NK-92 (cell line): ENCODE data around the gene PTPN13.

ENCODE experiments used
- DNase-seq: peaks from one replicate; lab custom pipeline; 2025; ENCODE audit not compliant: unreplicated experiment; lab: John Stamatoyannopoulos, UW

PTPN13 gene

DNA sequence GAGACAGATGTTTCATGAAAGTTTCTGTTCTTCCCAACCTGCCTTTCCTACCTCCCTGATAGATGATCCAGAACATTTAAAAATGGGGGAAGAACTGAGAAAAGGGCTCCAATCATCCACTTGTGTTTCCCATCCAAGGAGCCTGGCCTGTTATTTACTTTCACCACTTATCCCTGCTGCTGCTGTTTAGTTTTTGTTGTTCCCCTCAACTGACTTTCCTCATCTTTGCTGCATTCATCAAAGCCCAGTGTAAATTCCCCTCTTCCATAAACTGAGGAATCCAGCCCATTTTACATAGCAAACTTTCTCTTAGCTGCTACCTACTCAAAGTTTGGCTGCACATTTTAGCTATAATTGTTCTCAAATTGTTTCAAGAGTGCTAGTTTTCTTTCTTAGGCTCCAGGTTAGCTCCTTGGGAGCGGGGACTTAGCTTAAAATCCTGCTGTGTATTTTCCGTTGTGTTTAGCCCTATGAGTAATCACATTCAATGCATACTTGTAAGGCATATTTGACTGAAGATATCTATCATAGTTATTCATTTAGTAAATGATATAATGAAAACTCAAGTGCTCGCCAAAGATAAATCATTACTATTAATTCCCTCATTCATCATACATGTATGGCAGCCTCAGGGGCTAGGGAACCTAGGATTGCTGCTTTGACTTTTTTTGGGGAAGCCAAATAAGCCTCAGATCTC is 1.4 kb upstream of the PTPN13 start:
- no peak for DNase-seq

DNA sequence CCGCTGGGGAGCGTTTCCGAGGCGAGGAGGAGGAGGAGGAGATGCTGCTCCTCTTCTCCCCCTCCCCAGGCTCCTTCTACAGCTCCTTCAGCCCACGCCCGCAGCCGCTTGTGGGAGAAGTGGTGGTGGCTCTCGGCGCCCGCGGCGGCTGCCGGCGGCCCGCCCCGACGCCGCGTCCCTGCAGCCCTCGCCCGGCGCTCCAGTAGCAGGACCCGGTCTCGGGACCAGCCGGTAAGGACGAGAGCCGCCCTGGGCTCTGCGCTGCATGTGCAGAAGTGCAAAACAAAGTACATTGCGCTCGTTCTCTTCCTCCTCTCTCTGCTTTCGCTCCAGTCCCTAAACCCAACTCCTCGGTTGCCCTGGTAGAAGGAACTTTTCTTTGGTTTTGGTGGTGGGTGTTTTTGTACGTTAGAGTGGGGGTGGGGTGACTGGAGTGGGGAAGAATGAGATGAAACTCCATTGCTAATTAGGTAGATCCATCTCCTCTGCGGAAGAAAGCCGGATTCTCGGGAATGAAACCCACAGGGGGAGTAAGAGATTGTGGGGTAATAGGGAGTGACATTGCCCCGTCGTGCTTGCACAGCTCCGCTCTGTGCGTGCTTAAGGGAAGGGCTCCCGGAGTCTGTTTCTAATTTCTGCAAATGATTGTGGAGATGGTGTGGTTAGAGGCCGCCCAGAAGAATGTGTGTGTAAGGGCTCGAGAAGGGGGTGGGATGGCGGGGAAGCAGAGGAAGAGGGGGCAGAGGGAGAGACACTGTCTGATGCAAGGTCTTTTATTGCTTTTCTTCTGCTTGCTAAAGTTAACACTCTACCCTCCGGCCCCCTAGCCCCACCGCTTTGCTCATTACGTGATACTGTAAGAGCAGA is 677 bp downstream of the PTPN13 start:
- DNase-seq = no peak

DNA sequence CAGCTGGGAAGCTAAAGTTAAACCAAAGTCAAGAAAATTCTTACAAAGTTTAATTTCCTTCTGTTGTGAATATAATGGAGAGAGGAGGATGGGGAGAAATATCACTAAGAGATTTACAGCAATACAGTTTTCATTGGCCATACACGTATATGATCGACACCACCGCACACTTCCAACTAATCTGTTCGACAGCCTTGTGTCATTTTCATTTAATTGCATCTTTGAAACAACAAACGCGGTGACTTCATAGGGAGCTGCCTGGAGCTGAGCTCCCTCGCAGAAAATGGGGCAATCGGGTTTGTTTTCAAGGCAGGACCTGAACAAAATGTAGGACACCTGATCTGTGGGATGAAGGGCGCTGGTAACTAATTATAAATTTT is 1.3 kb downstream of the PTPN13 start:
- no peak for DNase-seq

DNA sequence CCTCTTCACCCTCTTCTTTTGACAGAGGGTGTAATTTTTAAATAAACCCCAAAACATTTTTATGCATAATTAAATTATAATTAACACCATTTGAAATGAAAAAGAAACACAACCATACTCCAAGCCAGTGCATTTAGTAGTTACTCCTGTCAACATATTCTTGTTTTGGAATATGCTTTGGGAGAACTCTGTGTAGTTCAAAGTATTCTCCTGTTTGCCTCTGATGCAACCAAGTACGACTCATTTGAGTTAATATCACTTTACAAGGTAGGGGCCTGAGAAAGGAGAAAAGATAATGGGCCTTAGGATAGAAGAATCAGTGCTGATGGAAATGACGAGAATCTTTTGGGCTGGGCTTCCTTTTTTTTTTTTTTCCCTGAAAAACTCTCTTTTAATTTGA is 2.7 kb downstream of the PTPN13 start:
- DNase-seq = no peak

DNA sequence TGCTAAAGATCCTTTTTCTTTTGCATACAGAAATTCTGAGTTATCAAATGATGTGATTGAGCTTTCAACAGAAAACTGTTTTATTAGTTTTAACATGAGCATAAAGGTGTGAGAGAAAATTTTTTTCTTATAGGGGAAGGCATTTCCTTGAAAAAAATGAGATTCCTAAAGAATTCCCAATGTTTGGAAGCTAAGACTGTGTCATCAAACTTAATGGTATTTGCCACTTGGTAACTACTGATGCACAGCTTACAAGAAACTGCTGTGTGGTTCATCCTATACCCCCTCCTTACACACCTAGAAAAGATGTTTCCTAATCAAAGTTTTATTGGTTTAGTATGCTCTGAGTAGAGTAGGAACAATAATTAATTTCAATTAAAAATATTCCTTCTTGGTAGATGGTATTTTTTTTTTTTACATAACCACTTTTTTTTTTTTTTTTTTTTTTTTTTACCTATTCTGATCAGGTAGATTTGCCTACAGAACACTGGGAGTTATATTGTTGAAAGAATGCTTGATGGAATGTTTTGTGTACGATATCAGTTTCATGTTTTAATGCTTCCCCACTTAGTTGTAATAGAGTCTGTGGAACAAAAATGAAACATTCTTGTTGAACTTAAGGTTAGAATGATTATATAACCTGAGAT is 6.0 kb downstream of the PTPN13 start:
- DNase-seq = no peak

DNA sequence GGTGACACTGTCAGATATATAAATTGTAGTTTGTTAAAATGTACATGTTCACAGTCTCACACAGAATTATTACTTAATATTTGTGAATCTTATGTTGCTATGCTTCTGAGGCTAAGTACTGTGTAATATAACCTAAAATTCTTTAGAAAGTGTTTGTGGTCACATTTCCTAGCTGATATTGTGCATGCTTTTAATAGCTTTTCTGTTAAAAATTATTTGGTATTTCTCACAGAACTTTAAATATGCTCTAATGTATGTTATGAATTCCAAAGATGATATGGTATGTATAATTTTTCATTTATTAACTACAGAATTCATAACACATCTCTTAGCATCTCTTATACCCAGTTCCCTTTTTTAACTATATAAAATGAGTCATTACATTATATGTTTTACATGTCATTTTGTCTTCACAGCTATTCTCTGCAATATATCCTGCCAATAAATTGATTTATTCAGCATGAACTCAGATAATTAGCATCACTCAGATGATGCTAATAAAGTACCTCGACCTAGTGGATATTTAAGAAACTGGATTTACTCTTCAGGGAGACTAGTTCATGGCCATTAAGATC is 9.3 kb downstream of the PTPN13 start:
- DNase-seq = no peak

DNA sequence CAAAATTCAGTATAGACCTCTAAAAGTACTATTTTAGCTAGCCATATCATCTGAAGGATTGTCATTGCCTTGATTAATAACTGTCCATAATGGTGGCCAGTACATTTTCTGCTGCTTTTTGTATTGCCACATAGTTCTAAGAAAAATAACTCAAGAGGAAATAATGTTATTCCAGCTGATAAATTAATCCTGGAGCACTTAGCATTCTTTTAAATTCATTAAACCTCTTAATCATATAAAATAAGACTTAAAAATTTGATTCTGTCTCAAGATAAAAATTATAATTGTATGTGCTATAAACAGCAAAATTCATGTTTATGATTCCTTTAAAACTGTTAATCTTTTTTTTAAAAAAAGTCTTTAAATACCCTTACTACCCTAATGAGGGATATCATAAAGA is 12.7 kb downstream of the PTPN13 start:
- no peak for DNase-seq

DNA sequence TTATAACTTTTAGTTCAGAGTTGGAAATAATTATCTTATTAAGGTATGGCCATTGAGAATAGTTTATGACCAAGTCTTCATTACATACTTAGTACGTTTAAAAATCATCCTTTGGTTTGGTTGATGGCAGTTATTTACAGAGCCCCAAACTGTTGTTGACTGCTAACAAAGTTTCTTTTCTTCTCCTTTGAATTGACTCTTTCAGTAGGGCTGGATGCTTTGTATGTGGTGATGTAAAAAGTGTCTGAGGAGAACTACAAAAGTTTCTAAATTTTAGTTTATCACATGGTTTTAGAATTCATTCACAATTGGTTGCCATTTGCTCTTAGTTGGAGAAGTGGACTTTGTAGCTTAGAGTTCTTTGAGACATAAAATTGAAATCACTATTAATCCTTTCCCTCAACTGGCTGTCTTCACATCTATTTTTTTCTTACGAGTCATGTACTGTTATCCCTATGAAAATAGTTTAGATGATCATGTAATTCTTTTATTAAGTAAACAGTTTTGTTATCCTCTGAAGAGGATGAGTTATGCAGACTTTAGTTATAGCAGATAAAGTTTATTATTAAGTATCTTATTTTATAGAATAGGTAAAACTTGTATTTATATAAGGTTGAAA is 14.8 kb downstream of the PTPN13 start:
- DNase-seq = no peak

DNA sequence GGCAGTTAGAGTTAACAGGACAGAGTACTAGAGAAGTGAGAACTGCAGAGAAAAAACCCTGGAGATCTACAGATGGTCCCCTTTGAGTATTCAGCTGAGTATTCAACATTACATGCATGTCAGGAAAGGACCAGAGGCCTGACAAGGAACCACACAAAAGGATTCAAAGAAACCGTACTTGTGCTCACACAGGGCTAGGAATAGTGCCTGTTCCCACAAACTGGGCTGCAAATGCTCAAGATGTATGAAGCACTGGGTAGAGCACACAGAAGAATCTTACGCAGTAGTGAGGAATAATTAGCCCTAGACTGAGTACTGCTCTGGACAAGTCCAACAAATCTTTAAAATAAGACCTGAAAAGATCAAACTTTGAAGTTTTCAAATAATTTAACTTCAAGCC is 17.6 kb downstream of the PTPN13 start:
- no peak for DNase-seq

DNA sequence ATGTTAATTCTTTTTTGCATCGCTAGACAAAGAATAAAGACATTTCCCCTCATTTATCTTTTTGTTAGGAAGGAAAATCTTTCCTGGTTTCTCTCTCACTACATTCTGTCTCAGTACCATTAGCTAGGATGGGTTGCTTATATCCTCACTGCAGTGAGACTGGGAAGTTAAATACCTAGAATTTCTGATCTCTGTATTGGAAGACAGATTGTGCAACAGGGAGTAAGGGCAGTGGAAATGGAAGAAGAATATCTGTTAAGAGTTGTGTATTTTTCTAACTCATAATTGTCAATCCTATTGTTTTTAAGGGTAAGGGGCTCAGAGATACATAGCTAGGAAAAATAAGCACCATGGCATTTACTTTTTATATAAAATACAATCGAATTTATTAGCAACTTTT is 19.6 kb downstream of the PTPN13 start:
- no peak for DNase-seq

DNA sequence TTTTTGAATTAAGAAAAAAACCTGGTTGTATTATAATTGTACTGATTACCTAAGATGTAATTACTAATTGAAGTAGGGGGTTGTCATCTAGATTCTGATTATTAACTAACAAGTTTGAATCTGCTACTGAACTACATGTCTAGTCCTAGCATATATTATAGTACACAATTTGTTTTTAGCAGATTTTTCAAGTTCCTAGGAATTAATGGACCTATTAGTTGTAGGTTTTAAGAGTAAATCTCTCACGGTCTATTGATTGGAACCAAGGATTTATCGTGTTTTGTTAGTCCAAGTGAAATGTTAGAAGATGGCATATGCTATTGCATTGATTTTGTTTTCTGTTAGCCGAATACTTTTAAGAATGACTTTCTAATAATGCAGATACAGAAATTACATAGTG is 20.8 kb downstream of the PTPN13 start:
- no peak for DNase-seq

DNA sequence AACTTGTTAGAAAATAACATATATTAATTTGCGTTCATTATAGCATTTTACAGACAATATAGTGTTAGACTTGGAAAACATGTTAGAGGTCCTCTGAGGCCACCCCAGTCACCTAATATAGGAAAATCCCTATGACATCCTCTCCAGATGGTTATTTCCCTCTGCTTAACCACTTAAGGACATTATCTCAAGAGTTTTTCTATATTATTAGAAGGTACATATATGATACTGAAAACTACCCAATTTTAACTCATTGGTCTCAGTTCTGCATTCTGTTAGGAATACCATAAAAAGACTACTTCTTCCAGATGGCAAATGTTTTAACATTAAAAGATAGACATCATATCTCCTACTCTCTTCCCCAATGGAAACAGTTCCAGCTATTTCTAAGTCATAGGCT is 21.4 kb downstream of the PTPN13 start:
- no peak for DNase-seq

DNA sequence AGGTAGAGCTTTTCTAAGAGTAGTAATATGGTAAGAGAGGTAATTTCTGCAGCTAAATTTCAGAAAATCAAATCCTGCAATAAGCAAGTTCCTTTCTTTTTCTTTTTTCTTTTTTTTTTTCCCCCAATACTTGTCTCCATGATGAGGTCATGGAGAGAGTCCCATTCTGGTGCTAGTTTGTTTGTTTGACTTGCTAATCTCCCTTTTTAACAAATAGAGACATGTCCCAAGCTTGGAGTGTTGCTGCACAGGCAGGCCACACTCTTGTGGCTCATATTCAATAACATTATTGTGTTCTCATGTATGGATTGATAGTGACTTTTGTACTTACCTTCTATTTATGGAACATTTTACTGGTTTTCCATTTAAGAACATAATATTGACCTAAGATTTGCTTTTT is 25.5 kb downstream of the PTPN13 start:
- no peak for DNase-seq

DNA sequence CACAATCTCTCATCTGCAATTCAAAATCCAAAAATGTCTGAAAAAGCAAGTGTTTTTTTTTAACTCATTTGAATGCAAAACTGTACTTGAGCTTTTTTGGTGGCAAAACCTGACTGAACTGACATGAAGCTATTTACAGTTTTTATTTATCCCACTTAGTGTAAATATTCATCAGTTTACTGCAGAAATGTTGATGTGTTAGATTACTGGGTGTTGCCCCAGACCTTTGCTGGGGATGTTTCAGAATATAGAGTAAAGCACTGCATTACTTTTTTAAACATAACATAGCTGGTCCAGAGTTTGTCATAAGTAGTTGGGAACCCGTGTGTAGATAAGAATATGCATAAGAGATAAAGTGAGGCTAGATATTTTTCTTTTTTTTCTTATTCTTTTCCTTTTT is 27.3 kb downstream of the PTPN13 start:
- DNase-seq = no peak

DNA sequence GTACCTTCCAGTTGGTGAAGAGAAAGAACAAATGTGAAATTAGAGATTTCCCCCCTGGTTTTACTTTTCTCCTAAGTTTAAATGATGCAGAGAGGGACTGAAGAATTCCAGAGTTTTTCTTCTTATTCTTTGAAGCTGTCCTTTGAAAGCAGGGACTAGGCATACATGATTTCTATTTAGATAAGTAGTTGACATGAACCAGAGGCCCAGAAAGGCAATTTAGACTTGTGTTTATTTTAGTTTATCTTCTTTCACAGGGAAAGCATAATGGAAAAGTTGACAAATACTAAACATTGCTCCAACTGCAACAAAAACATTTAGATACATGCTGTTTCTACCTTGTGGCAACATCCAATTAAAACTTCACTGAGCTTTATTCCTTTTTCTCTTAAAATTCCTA is 32.0 kb downstream of the PTPN13 start:
- DNase-seq = no peak

DNA sequence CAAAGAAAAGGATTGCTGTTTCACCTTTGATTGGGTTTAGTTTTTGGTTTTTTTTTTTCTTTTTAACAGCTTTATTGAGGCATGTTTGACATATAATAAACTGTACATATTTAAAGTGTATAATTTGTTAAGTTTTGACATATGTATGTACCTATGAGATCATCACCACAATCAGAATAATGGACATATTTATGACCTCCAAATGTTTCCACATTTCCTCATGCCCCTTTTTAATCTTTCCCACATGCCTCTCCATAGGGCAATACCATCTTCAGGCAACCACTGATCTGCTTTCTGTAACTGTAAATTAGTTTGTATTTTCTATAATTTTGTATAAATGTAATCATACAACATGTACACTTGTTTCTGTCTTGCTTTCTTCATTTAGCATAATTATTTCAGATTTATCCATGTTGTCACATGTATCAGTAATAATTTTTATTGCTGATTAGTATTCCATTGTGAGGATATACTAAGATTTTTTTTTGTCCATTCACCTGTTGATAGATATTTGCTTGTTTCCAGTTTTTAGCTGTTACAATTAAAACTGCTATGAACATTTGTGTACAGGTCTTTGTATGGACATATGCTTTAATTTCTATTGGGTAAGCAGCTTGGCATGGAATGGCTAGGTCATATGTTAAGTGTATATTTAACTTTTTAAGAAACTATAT is 33.5 kb downstream of the PTPN13 start:
- no peak for DNase-seq

DNA sequence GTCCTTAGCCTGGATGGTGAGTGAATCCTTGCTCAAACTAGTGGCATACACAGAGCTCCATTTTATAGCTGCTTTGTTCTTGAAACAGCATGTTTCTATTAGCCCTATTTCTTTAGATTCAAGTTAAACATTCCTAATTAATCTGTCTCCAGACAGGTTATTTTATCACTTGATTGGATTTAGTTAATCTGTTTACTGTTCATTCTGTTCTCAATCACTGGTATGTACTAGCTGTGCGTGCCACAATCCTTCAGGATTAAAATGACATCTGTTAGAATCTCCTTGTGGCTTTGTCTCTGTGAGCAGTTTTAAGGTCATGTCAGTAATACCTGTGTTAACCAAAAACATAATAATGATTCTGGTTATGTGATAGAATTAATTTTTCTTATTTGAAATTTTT is 36.5 kb downstream of the PTPN13 start:
- DNase-seq = no peak

DNA sequence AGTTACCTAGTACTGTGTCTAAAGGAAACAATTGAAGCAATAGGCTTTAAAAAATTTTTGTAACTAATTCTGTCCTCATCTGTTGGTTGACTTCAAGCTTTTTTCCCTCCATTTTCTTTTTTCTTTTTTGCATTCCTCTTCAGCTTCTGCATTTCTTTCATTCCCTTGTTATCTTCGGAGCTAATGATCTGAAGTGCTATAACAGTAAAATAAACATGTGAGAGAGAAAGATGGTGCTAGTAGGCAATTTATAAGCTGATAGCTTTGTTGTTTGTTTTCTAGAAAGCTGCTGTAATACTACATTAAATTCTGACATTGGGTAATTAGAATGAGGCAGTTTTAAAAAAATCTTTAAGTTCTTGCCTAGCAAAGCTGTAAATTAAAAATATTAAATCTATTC is 37.1 kb downstream of the PTPN13 start:
- no peak for DNase-seq

DNA sequence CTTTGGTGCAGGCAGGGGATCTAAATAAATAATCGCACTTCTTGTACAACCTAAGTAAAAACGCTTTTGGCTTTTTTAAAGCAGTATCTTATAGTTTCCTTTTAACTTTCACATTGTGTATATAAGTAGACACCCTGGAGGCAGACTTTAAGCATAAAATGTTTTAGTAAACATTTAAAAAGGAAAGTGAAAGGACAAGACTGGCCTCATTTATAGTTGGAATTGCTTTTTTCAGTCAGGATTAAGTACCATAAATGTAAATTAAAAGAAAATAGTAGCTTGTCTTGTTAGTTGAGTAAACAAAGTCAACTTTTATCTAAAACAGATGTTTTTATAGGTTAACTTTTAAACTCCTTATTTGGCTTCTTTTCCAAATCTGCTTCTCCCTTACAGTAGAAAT is 39.7 kb downstream of the PTPN13 start:
- no peak for DNase-seq

DNA sequence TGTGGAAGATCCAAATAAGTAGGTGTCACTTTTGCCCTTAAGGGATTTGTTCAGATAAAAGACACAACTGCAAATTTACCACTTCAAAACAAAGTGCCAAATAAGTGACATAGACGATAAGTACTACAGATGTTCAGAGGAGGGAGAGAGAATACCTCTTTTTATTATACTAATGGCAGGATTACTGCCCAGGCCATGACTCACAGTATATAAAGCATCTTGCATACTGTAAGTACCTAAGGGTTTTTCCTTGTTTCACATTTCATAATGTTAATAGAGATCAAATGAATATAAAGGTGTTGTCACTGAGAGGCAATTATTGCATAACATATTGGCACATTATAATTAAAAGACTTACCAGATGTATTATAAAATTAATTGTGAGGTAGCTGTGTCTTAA is 46.4 kb downstream of the PTPN13 start:
- DNase-seq = no peak

DNA sequence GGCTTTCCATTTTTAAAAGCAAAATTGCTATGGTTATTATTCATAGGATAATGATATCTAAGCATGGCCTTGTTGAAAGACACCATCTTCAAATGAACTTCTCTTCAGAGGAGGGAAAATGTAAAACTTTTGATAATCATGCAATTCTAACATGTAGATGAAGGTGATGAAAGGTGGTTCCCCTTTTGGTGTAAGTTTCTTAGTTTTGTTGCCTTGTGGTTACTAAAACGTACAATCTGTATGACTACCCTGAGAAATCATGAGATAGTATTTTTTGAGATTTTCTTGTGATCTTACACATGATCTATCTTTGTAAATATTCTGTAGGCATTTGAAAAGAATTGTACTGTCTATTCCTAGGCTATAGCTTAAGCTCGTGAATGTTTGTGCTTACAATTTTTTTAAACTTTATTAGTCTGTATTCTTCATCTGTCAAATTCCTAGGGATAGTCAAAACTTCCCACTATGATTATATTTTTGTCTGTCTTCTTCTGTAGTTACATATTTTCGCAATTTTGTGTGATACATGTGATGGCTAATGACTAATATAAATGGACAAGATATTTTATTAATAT is 47.5 kb downstream of the PTPN13 start:
- DNase-seq = no peak
